Measurements from ENCODE around the gene AASDH. TPM values are rescaled to one million over a fixed set of nuclear protein-coding genes. Genes with fewer than 3 reads are reported as not detected.

The AASDH gene
- total RNA-seq, 2 experiments from 2014 or later, result 12.0 to 16.6 TPM

- DNase-seq, result no peak
- CTCF ChIA-PET, result no interaction called here
- intact Hi-C loops (cut with micrococcal nuclease), result no loop called here
- Mint-ChIP-seq H3K27ac (no peak overlapping the region), H3K4me1 (ENCODE audit: low read depth) (no peaks in the 10 kb centered on the region), H3K9me3 (no peaks in the 10 kb centered on the region), H3K36me3 (no peaks in the 10 kb centered on the region), H3K27me3 (no peaks in the 10 kb centered on the region), H3K4me3 (no peak overlapping the region)
- POLR2A ChIA-PET, result interaction anchor here (0.5 kb wide), 1 partner anchor 9 kb away, joined by 3 read pairs; no protein-coding TSS in a partner anchor
These were observed 75.9 kb downstream of the AASDH start for GRCh38 chr4:56311299-56311975.

- Mint-ChIP-seq H3K4me3 (no peak overlapping the region), H3K36me3 (no peaks in the 10 kb centered on the region), H3K4me1 (ENCODE audit: low read depth) (no peaks in the 10 kb centered on the region), H3K27me3 (no peaks in the 10 kb centered on the region), H3K9me3 (no peaks in the 10 kb centered on the region), H3K27ac (no peak overlapping the region)
- POLR2A ChIA-PET, result interaction anchor here (0.5 kb wide), 1 partner anchor 10 kb away, joined by 3 read pairs; no protein-coding TSS in a partner anchor
- CTCF ChIA-PET, result interaction anchor here (0.8 kb wide), 1 partner anchor 10 kb away, joined by 7 read pairs; no protein-coding TSS in a partner anchor
- intact Hi-C loops (cut with micrococcal nuclease), result no loop called here
- DNase-seq, result no peak
These were observed 76.7 kb downstream of the AASDH start for GRCh38 chr4:56310401-56311125.

GRCh38 chr4:56308384-56308783 is 78.9 kb downstream of the AASDH start:
- intact Hi-C loops (cut with micrococcal nuclease), result loop anchor here (10.0 kb wide), 1 partner anchor 994 kb away; no protein-coding TSS in a partner anchor

GRCh38 chr4:56307423-56307822 is 79.9 kb downstream of the AASDH start:
- Mint-ChIP-seq H3K27me3 (no peaks in the 10 kb centered on the region), H3K9me3 (no peaks in the 10 kb centered on the region), H3K27ac (no peak overlapping the region), H3K4me3 (no peak overlapping the region), H3K36me3 (no peaks in the 10 kb centered on the region), H3K4me1 (ENCODE audit: low read depth) (no peaks in the 10 kb centered on the region)
- ChIA-PET CTCF (no interaction called here), POLR2A (no interaction called here)
- intact Hi-C loops (cut with micrococcal nuclease), result loop anchor here (10.0 kb wide), 1 partner anchor 993 kb away; no protein-coding TSS in a partner anchor
- no peak for DNase-seq

More at GRCh38 chr4:56308384-56308783, 78.9 kb downstream of the AASDH start:
- no peak for DNase-seq
- H3K4me3 Mint-ChIP-seq, result no peak overlapping the region
- no peaks in the 10 kb centered on the region for H3K27me3 Mint-ChIP-seq
- ChIA-PET POLR2A (no interaction called here), CTCF (no interaction called here)
- H3K36me3 Mint-ChIP-seq, result no peaks in the 10 kb centered on the region
- H3K4me1 Mint-ChIP-seq (ENCODE audit: low read depth), result no peaks in the 10 kb centered on the region
- no peaks in the 10 kb centered on the region for H3K9me3 Mint-ChIP-seq
- H3K27ac Mint-ChIP-seq, result no peak overlapping the region

GRCh38 chr4:56305390-56305789 is 81.9 kb downstream of the AASDH start:
- no peak overlapping the region for H3K27ac Mint-ChIP-seq
- H3K4me1 Mint-ChIP-seq (ENCODE audit: low read depth), result peaks cover 7% of the 10 kb centered on the region
- intact Hi-C loops (cut with micrococcal nuclease), result loop anchor here (10.0 kb wide), 1 partner anchor 991 kb away; no protein-coding TSS in a partner anchor
- H3K36me3 Mint-ChIP-seq, result no peaks in the 10 kb centered on the region
- POLR2A ChIA-PET, result no interaction called here
- CTCF ChIA-PET, result no interaction called here
- no peak overlapping the region for H3K4me3 Mint-ChIP-seq
- no peak for DNase-seq
- no peaks in the 10 kb centered on the region for H3K9me3 Mint-ChIP-seq
- no peaks in the 10 kb centered on the region for H3K27me3 Mint-ChIP-seq

- Mint-ChIP-seq H3K9me3 (no peaks in the 10 kb centered on the region), H3K4me3 (no peak overlapping the region), H3K27ac (no peak overlapping the region), H3K36me3 (no peaks in the 10 kb centered on the region), H3K4me1 (ENCODE audit: low read depth) (peaks cover 7% of the 10 kb centered on the region), H3K27me3 (no peaks in the 10 kb centered on the region)
- POLR2A ChIA-PET, result no interaction called here
- intact Hi-C loops (cut with micrococcal nuclease), result loop anchor here (5.0 to 10.0 kb wide), 3 partner anchors 257 to 989 kb away; a partner anchor contains a TSS
- CTCF ChIA-PET, result no interaction called here
- no peak for DNase-seq
These were observed 83.4 kb downstream of the AASDH start for GRCh38 chr4:56303921-56304320.

- no peaks in the 10 kb centered on the region for H3K27me3 Mint-ChIP-seq
- ChIA-PET POLR2A (no interaction called here), CTCF (no interaction called here)
- H3K9me3 Mint-ChIP-seq, result no peaks in the 10 kb centered on the region
- no peak overlapping the region for H3K27ac Mint-ChIP-seq
- H3K4me3 Mint-ChIP-seq, result no peak overlapping the region
- intact Hi-C loops (cut with micrococcal nuclease), result loop anchor here (5.0 to 10.0 kb wide), 3 partner anchors 255 to 988 kb away; a partner anchor contains a TSS
- H3K4me1 Mint-ChIP-seq (ENCODE audit: low read depth), result peaks cover 7% of the 10 kb centered on the region
- no peaks in the 10 kb centered on the region for H3K36me3 Mint-ChIP-seq
- DNase-seq, result no peak
These were observed 84.5 kb downstream of the AASDH start for GRCh38 chr4:56302760-56303159.

GRCh38 chr4:56301997-56302496 is 85.2 kb downstream of the AASDH start:
- intact Hi-C loops (cut with micrococcal nuclease), result loop anchor here (1.0 to 10.0 kb wide), 5 partner anchors 171 to 987 kb away; partner anchors contain the start of gene CEP135
- H3K27ac Mint-ChIP-seq, result no peak overlapping the region
- no peak for DNase-seq
- no peaks in the 10 kb centered on the region for H3K9me3 Mint-ChIP-seq
- H3K36me3 Mint-ChIP-seq, result no peaks in the 10 kb centered on the region
- ChIA-PET CTCF (interaction anchor here (1.0 kb wide), 1 partner anchor 186 kb away, joined by 3 read pairs; no protein-coding TSS in a partner anchor), POLR2A (no interaction called here)
- H3K27me3 Mint-ChIP-seq, result no peaks in the 10 kb centered on the region
- H3K4me1 Mint-ChIP-seq (ENCODE audit: low read depth), result peaks cover 7% of the 10 kb centered on the region
- H3K4me3 Mint-ChIP-seq, result no peak overlapping the region

- peaks cover 7% of the 10 kb centered on the region for H3K4me1 Mint-ChIP-seq (ENCODE audit: low read depth)
- no peaks in the 10 kb centered on the region for H3K36me3 Mint-ChIP-seq
- intact Hi-C loops (cut with micrococcal nuclease), result loop anchor here (1.0 to 10.0 kb wide), 5 partner anchors 170 to 987 kb away; partner anchors contain the start of gene CEP135
- no peaks in the 10 kb centered on the region for H3K9me3 Mint-ChIP-seq
- peak; percentile 78 for DNase-seq
- ChIA-PET CTCF (interaction anchor here (0.6 to 2.1 kb wide), 14 partner anchors 9 to 955 kb away, joined by 3 to 9 read pairs (median 4); partner anchors contain the start of genes CEP135 and SRD5A3), POLR2A (no interaction called here)
- H3K27me3 Mint-ChIP-seq, result no peaks in the 10 kb centered on the region
- H3K27ac Mint-ChIP-seq, result no peak overlapping the region
- peak overlapping the region; percentile 13 for H3K4me3 Mint-ChIP-seq
These were observed 85.9 kb downstream of the AASDH start for GRCh38 chr4:56301181-56301996.

- Mint-ChIP-seq H3K27ac (no peak overlapping the region), H3K9me3 (no peaks in the 10 kb centered on the region), H3K36me3 (no peaks in the 10 kb centered on the region), H3K27me3 (no peaks in the 10 kb centered on the region), H3K4me1 (ENCODE audit: low read depth) (peaks cover 9% of the 10 kb centered on the region), H3K4me3 (no peak overlapping the region)
- intact Hi-C loops (cut with micrococcal nuclease), result no loop called here
- ChIA-PET POLR2A (interaction anchor here (0.5 kb wide), 1 partner anchor 37 kb away, joined by 3 read pairs; no protein-coding TSS in a partner anchor), CTCF (interaction anchor here (1.1 kb wide), 1 partner anchor 289 kb away, joined by 3 read pairs; no protein-coding TSS in a partner anchor)
- DNase-seq, result no peak
These were observed 89.1 kb downstream of the AASDH start for GRCh38 chr4:56298236-56298635.

GRCh38 chr4:56297776-56298175 is 89.5 kb downstream of the AASDH start:
- Mint-ChIP-seq H3K4me3 (no peak overlapping the region), H3K9me3 (no peaks in the 10 kb centered on the region), H3K27ac (no peak overlapping the region), H3K27me3 (no peaks in the 10 kb centered on the region), H3K36me3 (no peaks in the 10 kb centered on the region), H3K4me1 (ENCODE audit: low read depth) (peaks cover 9% of the 10 kb centered on the region)
- ChIA-PET POLR2A (no interaction called here), CTCF (interaction anchor here (1.1 kb wide), 1 partner anchor 289 kb away, joined by 3 read pairs; no protein-coding TSS in a partner anchor)
- intact Hi-C loops (cut with micrococcal nuclease), result no loop called here
- DNase-seq, result no peak

Measured in activated CD4-positive, alpha-beta memory T cell treated with anti-CD3 and anti-CD28 coated beads for 36 hours (primary cell).